Left ventricle myocardium inferior (tissue), 1 donor: ENCODE measurements around the gene DYSF. TPM values are rescaled to one million over a fixed set of nuclear protein-coding genes. Genes with fewer than 3 reads are reported as not detected.
"Not testable (repeated sequence)": the region's sequence is repeated elsewhere in the genome, so short reads cannot be mapped to it uniquely, and the experiment has no call there.

Experiments
- DNase-seq: peaks from one replicate; pipeline ENCODE4 v3.0.0-alpha.2; 2020
- H3K27ac ChIP-seq: fragments of 200-600 bp; replicated peaks from 2 replicates; pipeline ENCODE4 v1.8.0; 2021
- H3K27me3 ChIP-seq: fragments of 200-600 bp; 2 replicates; pipeline ENCODE4 v1.8.0; 2021; ENCODE audit warnings: low read depth
- H3K36me3 ChIP-seq: fragments of 200-600 bp; 2 replicates; pipeline ENCODE4 v1.8.0; 2021
- H3K4me1 ChIP-seq: fragments of 200-600 bp; 2 replicates; pipeline ENCODE4 v1.8.0; 2021
- H3K4me3 ChIP-seq: fragments of 200-600 bp; 2 replicates; pipeline ENCODE4 v1.8.0; 2021; ENCODE audit warnings: mild to moderate bottlenecking, moderate library complexity
- H3K9me3 ChIP-seq: fragments of 200-600 bp; replicated peaks from 2 replicates; pipeline ENCODE4 v1.8.0; 2021
- intact Hi-C: fragments of 100-400 bp; cut with micrococcal nuclease; formaldehyde crosslinking; loops from one replicate; pipeline ENCODE4 v1.11.0; 2022
- total RNA-seq: library from RNA; stranded (reverse); fragmentation: NEBNext Ultra II Directional; extraction: Animal tissue kit (Norgen Biotek cat#: 25700); gene quantifications from one replicate; pipeline ENCODE4 v1.2.1, GENCODE V29; 2021
- TF ChIP-seq, protein P1 (sequence below): fragments of 200-600 bp; IDR thresholded peaks from 2 replicates; pipeline ENCODE4 v1.8.0; 2021; ENCODE audit warnings: antibody characterized with exemption, mild to moderate bottlenecking, borderline replicate concordance
- donor health status: DM: no; HTN: yes; CAD: no; lungs with severe emphysema.

Gene DYSF
- total RNA-seq, 1 donor from 2014 or later: 48.2 TPM

DNA sequence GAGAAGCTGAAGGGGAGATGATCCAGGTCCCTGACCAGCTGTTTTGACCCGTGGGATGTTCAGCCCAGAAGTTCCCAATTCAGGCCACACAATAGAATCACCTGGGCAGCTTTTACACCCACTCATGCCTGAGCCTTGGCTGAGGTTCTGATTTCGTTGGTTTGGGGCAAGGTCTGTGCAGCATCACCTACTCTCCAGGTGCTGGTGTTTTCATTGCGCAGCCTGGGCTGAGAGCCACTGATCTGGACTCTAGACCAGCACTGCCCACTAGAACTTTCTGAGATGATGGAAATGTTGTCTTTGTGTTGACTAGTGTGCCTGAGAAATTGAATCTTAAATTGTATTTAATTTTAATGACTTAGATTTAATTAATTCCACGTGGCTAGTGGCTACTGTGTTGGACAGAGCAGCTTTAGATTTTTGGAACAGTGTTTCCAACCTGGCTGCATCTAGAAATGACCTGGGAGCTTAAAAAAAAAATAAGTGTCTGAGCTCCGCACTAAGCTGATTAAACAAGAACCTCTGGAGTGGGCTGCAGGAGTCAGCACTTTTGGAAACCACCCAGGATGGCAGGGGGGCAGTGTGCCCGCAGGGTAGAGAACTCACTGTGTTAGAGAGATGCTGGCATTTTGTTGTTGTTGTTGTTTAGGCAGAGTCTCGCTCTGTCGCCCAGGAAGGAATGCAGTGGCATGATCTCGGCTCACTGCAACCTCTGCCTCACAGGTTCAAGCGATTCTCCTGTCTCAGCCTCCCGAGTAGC, 33.7 kb downstream of the DYSF start:
- Histone ChIP-seq H3K9me3 (no peaks in the 10 kb centered on the region), H3K4me1 (peaks cover 24% of the 10 kb centered on the region), H3K27ac (no peak overlapping the region), H3K27me3 (no peaks in the 10 kb centered on the region), H3K4me3 (no peak overlapping the region), H3K36me3 (peaks cover 15% of the 10 kb centered on the region)
- DNase-seq: no peak
- TF ChIP-seq, protein P1, sequence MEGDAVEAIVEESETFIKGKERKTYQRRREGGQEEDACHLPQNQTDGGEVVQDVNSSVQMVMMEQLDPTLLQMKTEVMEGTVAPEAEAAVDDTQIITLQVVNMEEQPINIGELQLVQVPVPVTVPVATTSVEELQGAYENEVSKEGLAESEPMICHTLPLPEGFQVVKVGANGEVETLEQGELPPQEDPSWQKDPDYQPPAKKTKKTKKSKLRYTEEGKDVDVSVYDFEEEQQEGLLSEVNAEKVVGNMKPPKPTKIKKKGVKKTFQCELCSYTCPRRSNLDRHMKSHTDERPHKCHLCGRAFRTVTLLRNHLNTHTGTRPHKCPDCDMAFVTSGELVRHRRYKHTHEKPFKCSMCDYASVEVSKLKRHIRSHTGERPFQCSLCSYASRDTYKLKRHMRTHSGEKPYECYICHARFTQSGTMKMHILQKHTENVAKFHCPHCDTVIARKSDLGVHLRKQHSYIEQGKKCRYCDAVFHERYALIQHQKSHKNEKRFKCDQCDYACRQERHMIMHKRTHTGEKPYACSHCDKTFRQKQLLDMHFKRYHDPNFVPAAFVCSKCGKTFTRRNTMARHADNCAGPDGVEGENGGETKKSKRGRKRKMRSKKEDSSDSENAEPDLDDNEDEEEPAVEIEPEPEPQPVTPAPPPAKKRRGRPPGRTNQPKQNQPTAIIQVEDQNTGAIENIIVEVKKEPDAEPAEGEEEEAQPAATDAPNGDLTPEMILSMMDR: no peak
- intact Hi-C loops: no loop called here

DNA sequence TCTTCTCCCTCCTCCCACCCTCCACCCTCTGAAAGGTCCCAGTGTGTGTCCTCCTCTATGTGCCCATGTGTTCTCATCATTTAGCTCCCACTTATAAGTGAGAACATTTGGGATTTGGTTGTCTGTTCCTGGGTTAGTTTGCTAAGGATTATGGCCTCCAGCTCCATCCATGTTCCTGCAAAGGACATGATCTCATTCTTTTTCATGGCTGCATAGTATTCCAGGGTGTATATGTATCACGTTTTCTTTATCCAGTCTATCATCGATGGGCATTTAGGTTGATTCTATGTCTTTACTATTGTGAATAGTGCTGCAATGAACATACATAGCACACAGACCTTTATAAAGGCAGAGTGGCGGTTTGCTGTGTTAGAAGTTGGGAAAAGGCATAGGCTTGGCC, 38.2 kb downstream of the DYSF start:
- H3K4me3 ChIP-seq, H3K36me3 ChIP-seq, H3K9me3 ChIP-seq, H3K27me3 ChIP-seq, intact Hi-C loops, DNase-seq: not testable (repeated sequence)
- peak overlapping the region; percentile 69 for H3K27ac ChIP-seq
- peaks cover 28% of the 10 kb centered on the region for H3K4me1 ChIP-seq

DNA sequence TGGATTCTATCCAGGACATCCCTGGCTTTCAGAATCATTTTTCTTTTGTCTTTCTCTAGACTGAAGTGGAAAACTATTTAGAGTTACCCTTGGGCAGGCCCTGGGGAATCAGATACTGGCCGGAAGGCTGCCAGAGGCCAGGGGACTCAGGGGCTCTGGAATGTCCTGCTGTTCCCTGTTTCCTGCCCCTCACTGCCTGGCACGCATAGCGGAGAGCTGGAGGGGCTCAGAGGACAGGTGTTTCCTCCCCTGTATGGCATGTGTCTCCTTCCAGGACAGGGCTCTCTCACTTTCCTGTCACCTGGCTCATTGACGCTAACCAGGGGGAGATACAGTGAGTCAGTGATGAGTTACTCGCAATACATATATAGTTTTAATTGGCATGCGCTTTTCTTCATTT, 38.8 kb downstream of the DYSF start:
- intact Hi-C loops: no loop called here
- DNase-seq: no peak
- TF ChIP-seq, protein P1: no peak
- H3K27ac ChIP-seq: peak overlapping the region; percentile 69
- no peaks in the 10 kb centered on the region for H3K27me3 ChIP-seq
- peaks cover 8% of the 10 kb centered on the region for H3K36me3 ChIP-seq
- H3K4me3 ChIP-seq: no peak overlapping the region
- no peaks in the 10 kb centered on the region for H3K9me3 ChIP-seq
- H3K4me1 ChIP-seq: peaks cover 28% of the 10 kb centered on the region

DNA sequence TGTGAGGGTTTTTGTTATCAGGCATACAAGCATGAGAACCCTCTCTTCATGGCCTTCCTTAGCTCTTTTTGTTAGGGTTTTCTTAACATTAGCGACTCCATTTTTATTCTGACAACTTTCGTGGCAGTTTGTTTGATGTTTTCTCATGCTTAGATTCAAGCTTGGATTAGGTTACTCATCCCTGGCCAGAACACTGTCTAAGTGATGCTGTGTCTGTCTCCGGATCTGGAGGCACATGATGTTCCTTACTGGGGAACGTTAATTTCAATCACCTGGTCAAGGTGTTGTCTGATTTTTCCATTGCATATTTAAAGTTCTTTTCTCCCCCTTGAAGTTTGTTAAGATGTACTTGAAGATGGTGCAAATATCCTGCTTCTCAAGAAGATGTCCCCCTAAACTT, 40.7 kb downstream of the DYSF start:
- H3K27me3 ChIP-seq: no peaks in the 10 kb centered on the region
- no peaks in the 10 kb centered on the region for H3K9me3 ChIP-seq
- TF ChIP-seq, protein P1: no peak
- DNase-seq: no peak
- intact Hi-C loops: no loop called here
- H3K4me3 ChIP-seq: no peak overlapping the region
- H3K4me1 ChIP-seq: peaks cover 44% of the 10 kb centered on the region
- no peak overlapping the region for H3K27ac ChIP-seq
- peaks cover 8% of the 10 kb centered on the region for H3K36me3 ChIP-seq

DNA sequence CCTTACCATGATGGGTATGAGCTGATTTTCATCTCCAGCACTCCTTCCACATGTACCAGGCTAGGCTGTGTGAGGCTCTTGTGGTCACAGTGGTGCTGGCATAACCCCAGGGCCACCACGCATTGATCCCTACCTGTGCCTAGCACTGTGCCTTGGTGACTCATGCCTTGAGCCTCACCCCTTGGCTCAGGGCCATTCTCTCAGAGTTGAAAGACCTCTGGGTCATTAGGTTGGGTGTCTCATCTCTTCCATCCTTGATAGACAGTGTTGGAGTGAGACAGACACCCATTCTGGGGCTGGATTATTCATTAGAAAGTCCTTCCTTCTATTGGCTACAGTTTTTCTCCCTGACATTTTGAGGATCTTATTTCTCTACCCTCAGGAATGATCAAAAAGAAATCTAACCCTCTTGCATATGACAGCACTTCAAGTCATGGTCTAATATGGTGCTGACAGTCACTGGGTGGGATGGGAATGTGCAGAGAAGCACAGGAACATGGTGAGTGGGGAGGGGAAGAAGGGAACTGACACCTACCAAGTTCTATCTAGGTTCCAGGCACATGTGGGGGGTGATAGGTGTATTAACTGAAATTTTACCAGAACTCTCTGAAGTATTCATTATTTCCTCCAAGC, 41.3 kb downstream of the DYSF start:
- H3K4me3 ChIP-seq: no peak overlapping the region
- H3K9me3 ChIP-seq: no peaks in the 10 kb centered on the region
- intact Hi-C loops: no loop called here
- no peak overlapping the region for H3K27ac ChIP-seq
- TF ChIP-seq, protein P1: no peak
- DNase-seq: no peak
- H3K4me1 ChIP-seq: peaks cover 50% of the 10 kb centered on the region
- peaks cover 8% of the 10 kb centered on the region for H3K36me3 ChIP-seq
- no peaks in the 10 kb centered on the region for H3K27me3 ChIP-seq

DNA sequence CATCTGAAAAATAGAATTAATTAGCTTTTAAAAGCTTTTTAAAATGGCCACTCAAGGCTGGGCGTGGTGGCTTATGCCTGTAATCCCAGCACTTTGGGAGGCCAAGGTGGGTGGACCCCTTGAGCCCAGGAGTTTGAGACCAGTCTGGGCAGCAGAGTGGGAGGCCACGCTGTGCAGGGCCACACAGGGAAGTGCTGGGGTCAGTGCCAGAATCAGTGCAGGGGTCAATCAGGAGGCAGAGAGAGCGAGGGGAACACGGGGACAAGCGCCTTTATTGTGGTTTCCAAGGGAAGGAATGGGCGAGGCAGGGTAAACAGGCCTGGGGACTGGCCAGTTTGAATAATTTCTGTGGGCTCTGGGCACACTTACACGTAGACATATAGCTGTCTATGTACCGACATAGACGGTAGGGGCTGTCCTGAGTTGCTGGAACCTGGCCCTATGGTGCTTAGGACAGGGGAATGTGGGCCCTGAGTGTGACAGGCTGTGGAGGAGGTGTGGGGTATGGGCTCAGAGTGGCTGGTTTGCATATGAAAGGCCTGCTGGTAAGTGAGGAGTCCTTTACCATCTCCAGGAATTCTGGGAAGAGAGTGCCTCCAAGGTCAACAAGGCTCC, 42.9 kb downstream of the DYSF start:
- Histone ChIP-seq H3K4me1 (peaks cover 66% of the 10 kb centered on the region), H3K27me3 (no peaks in the 10 kb centered on the region), H3K27ac (peak overlapping the region; percentile 89), H3K36me3 (peaks cover 8% of the 10 kb centered on the region), H3K9me3 (no peaks in the 10 kb centered on the region), H3K4me3 (no peak overlapping the region)
- TF ChIP-seq, protein P1: no peak
- no peak for DNase-seq
- intact Hi-C loops: no loop called here
